ENCODE data around the gene FNBP1. TPM values are rescaled to one million over a fixed set of nuclear protein-coding genes. Genes with fewer than 3 reads are reported as not detected.

FNBP1 gene
- total RNA-seq, 6 experiments from 2014 or later = 34.7 to 40.6 (median 35.5) TPM

DNA sequence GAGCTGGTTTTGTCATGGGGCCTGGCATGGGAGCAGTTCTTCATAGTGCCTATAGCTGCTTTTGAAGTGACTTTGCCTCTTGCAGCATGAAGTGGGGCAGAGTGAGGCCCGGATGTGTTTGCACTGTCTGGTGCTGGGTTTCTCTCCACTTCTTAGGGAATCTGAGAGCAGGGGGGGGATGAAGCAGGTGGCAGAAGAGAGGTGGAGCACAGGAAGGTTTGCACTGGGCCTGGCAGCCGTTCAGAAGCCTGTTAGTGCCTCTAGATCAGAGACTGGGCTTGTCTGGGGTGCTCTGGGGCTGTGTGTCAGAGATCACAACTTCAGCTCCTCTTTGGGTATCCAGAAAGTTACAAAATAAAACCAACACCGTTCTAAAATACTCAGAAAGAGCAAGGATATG is 189.4 kb downstream of the FNBP1 start:
- no peak for DNase-seq
- H3K27me3 Mint-ChIP-seq (ENCODE audit: insufficient read depth) = no peaks in the 10 kb centered on the region; the same call in 1 of the 2 replicates
- no peak overlapping the region for H3K4me3 Mint-ChIP-seq
- H3K36me3 Mint-ChIP-seq (ENCODE audit: low read depth) = peaks cover 34% of the 10 kb centered on the region
- no peak overlapping the region for H3K27ac Mint-ChIP-seq
- no peaks in the 10 kb centered on the region for H3K4me1 Mint-ChIP-seq (ENCODE audit: low read depth)
- no peaks in the 10 kb centered on the region for H3K9me3 Mint-ChIP-seq
- TF ChIP-seq, protein P1, sequence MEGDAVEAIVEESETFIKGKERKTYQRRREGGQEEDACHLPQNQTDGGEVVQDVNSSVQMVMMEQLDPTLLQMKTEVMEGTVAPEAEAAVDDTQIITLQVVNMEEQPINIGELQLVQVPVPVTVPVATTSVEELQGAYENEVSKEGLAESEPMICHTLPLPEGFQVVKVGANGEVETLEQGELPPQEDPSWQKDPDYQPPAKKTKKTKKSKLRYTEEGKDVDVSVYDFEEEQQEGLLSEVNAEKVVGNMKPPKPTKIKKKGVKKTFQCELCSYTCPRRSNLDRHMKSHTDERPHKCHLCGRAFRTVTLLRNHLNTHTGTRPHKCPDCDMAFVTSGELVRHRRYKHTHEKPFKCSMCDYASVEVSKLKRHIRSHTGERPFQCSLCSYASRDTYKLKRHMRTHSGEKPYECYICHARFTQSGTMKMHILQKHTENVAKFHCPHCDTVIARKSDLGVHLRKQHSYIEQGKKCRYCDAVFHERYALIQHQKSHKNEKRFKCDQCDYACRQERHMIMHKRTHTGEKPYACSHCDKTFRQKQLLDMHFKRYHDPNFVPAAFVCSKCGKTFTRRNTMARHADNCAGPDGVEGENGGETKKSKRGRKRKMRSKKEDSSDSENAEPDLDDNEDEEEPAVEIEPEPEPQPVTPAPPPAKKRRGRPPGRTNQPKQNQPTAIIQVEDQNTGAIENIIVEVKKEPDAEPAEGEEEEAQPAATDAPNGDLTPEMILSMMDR (IDR thresholded peaks at IDR 0.05) = no peak

DNA sequence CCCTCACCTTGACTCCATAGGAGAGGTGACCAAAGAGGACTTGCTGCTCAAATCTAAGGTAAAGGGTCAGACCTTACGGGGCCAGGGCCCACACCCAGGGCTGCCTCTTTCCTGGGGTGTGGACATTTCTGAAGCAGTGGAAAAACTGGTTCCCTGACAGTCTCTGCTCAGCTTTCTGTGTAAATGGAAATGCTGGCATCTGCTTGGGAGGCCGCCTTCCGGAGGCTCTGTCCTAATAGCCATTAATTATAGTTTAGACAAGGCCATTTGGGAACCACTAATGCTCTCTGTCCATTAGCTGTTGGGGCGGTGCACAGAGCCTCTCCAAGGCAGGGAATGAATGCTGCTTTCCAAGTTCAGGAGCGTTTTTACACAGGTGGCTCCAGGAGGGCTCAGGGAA is 190.4 kb downstream of the FNBP1 start:
- H3K27me3 Mint-ChIP-seq (ENCODE audit: insufficient read depth) = no peaks in the 10 kb centered on the region; the same call in 1 of the 2 replicates
- no peaks in the 10 kb centered on the region for H3K4me1 Mint-ChIP-seq (ENCODE audit: low read depth)
- H3K36me3 Mint-ChIP-seq (ENCODE audit: low read depth) = peaks cover 28% of the 10 kb centered on the region
- H3K27ac Mint-ChIP-seq = no peak overlapping the region
- TF ChIP-seq, protein P1 (IDR thresholded peaks at IDR 0.05) = no peak
- H3K4me3 Mint-ChIP-seq = no peak overlapping the region
- no peak for DNase-seq
- no peaks in the 10 kb centered on the region for H3K9me3 Mint-ChIP-seq

DNA sequence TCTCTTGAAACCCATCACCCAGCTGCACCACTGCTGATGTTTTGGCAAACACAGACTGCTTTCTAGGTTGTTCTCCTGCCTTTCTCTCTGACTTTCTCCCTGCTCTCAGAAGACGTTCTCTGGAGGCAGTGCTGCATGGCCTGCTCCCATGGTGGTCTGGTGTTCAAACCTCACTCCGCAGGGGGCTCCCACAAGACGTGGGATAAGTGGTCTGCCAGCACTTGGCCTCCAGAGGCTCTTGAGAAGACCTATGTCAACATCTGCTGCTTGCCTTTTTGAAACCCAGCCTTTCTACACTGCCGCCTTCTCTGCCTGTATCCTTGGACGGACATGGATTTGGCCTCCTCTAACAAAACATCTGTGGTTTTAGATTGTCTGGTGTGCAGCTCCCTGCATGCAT is 191.2 kb downstream of the FNBP1 start:
- TF ChIP-seq, protein P1 (IDR thresholded peaks at IDR 0.05) = no peak
- H3K9me3 Mint-ChIP-seq = no peaks in the 10 kb centered on the region
- no peak overlapping the region for H3K27ac Mint-ChIP-seq
- no peak for DNase-seq
- H3K36me3 Mint-ChIP-seq (ENCODE audit: low read depth) = peaks cover 28% of the 10 kb centered on the region
- no peaks in the 10 kb centered on the region; the same call in 1 of the 2 replicates for H3K27me3 Mint-ChIP-seq (ENCODE audit: insufficient read depth)
- no peaks in the 10 kb centered on the region for H3K4me1 Mint-ChIP-seq (ENCODE audit: low read depth)
- no peak overlapping the region for H3K4me3 Mint-ChIP-seq

DNA sequence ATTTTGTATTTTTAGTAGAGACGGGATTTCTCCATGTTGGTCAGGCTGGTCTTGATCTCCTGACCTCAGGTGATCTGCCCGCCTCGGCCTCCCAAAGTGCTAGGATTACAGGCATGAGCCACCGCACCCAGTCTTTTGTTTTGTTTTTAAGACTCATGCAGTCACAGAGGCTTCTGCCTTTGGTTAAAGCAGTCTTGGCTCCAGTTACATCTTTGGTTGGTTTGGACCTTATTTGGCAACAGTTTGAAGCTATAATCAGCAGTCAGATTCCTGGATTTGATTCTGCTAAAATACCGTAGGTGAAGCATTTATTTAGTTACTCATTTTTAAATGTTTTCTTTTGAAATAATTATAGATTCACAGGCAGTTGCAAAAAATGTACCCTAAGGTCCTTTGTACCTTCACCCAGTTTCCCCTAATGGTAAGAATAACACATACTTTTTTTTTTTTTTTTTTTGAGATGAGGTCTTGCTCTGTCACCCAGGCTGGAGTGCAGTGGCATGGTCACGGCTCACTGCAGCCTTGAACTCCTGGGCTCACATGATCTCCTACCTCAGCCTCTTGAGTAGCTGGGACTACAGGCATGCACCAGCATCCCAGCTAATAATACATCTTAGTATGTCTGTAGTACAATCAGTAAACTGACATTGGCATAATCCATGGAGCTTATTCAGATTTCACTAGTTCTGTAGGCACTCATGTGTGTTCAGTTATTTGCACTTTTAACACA is 192.0 kb downstream of the FNBP1 start:
- no peaks in the 10 kb centered on the region for H3K27me3 Mint-ChIP-seq (ENCODE audit: insufficient read depth)
- H3K36me3 Mint-ChIP-seq (ENCODE audit: low read depth) = peaks cover 28% of the 10 kb centered on the region
- no peaks in the 10 kb centered on the region for H3K4me1 Mint-ChIP-seq (ENCODE audit: low read depth)
- H3K4me3 Mint-ChIP-seq = no peak overlapping the region
- DNase-seq = no peak
- TF ChIP-seq, protein P1 (IDR thresholded peaks at IDR 0.05) = no peak
- no peak overlapping the region for H3K27ac Mint-ChIP-seq
- no peaks in the 10 kb centered on the region for H3K9me3 Mint-ChIP-seq

DNA sequence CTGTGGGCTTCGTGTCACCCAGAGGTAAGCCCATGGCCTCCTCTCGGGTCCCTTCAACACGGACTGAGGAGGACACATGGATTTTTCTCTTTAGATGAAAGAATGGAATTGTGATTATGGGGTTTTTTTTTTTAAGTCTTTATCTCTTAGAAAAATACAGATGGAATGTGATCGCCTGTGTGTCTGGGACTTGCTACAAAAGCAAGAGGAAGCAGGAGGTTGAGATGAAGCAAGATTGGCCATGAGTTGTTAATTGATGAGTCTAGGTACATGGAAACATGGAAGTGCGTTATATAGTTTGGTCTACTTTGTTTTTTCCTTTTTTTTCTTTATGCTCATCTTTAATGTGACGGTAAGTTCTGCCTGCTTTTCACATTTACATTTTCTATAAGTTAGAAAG is 193.1 kb downstream of the FNBP1 start:
- TF ChIP-seq, protein P1 (IDR thresholded peaks at IDR 0.05) = no peak
- no peak for DNase-seq
- H3K4me3 Mint-ChIP-seq = no peak overlapping the region
- peaks cover 28% of the 10 kb centered on the region for H3K36me3 Mint-ChIP-seq (ENCODE audit: low read depth)
- no peaks in the 10 kb centered on the region for H3K4me1 Mint-ChIP-seq (ENCODE audit: low read depth)
- H3K27me3 Mint-ChIP-seq (ENCODE audit: insufficient read depth) = no peaks in the 10 kb centered on the region
- H3K9me3 Mint-ChIP-seq = no peaks in the 10 kb centered on the region
- no peak overlapping the region for H3K27ac Mint-ChIP-seq
